GM18511 (cell line): ENCODE data around the gene DENND1C.
"Not testable (repeated sequence)": the region's sequence is repeated elsewhere in the genome, so short reads cannot be mapped to it uniquely, and the experiment has no call there.

Source experiments
- ATAC-seq: cut with Tn5 transposase; IDR thresholded peaks from one replicate; pipeline ENCODE4 v1.9.1; 2021; ENCODE audit warnings: mild to moderate bottlenecking, moderate library complexity; ENCODE audit not compliant: unreplicated experiment

The DENND1C gene

GRCh38 chr19:6457958-6458694 is 23.5 kb downstream of the DENND1C start:
- ATAC-seq: no peak

- no peak for ATAC-seq
These were observed 25.7 kb downstream of the DENND1C start for GRCh38 chr19:6455924-6456323.

- no peak for ATAC-seq
These were observed 27.5 kb downstream of the DENND1C start for GRCh38 chr19:6453951-6454565.

DNA sequence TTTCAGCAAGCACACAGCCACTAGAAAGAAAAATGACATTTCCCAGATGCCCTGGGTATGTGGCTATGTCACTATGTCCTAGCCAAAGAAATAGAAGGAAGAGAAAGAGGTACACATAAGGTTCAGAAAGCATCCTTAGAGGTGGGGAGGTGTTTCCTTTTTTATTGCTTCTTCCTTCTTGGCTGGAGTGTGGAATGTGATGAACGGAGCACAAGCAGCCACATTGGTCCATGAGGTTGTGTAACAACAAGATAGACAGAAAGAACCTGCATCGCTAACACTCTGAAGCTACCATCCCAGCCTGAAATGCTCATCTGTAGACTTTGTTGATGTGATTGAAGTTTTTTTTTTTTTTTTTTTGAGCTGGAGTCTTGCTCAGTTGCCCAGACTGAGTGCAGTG is 28.7 kb downstream of the DENND1C start:
- no peak for ATAC-seq

DNA sequence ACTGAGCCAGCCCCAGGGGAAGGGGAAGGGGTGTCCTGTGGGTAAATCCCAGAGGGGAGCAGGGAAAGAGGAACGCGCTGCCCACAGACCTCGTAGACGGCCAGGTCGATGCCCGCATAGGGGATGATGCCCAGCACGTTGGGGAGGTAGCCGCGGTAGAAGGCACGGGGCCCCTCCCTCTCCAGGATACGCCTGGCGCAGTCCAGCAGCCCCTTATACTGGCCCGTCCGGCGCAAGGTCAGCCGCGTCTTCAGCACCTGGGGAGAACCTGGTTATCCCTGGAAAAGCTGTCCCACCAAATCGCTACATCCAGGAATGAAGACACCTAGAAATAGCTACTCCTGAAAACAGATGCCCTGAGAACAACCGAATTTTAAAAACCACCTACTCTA is 29.4 kb downstream of the DENND1C start:
- no peak for ATAC-seq

GRCh38 chr19:6451583-6452222 is 29.9 kb downstream of the DENND1C start:
- ATAC-seq: no peak

GRCh38 chr19:6450166-6450565 is 31.4 kb downstream of the DENND1C start:
- ATAC-seq: no peak

DNA sequence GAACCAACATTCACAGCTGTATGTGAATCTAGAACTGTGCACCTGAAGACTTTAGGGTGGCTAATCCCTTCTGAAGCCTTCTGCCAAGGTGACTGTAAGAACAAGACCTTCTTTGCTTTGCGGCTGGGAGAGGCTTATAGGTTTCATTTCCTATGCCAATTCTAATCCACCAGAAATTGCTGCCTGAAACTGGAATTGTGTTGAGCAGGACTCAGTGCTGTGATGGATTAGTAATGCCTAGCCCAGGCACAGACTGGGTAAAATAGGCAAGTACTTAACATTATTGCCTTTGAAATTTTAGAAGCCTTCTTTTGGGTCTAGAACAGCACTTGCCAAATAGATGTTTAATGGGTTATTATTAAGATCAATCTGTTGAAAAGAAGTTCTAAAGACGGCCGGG is 33.5 kb downstream of the DENND1C start:
- no peak for ATAC-seq

DNA sequence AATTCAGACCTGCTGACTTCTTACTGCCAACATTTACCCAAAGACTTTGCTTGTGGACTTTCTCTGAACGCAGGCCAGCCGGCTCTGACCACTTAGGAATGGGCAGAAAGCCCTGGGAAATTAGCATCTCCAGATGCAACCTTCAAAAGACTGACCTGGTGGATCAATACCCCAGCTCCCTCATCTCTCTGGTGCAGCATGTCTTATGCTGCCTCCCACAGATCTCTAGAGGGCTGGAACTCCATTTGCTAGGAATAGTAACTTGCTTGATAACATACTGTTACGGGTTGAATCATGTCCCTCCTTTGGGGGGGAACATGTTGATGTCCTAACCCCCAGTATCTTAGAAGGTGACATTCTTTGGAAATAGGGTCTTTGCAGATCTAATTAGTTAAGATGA is 35.1 kb downstream of the DENND1C start:
- ATAC-seq: no peak

DNA sequence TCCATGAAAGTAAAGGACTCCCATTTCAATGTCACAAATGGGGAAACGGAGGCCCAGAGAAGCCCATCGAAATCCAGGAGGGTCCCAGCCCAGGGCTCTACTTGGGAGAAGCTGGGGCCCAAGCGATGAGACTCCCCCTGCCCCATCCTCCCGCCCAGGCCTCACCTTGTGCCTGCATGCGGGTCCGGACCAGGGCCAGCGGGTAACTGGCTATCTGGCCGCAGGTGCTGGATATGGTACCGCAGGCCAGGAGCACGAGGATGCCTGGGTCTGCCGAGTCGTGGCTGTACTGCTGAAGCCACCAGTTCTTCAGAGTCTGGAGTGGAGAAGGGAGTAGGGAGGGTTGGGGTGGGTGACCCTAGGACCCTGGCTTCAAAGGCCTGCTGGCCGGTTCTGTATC is 37.6 kb downstream of the DENND1C start:
- ATAC-seq: no peak

DNA sequence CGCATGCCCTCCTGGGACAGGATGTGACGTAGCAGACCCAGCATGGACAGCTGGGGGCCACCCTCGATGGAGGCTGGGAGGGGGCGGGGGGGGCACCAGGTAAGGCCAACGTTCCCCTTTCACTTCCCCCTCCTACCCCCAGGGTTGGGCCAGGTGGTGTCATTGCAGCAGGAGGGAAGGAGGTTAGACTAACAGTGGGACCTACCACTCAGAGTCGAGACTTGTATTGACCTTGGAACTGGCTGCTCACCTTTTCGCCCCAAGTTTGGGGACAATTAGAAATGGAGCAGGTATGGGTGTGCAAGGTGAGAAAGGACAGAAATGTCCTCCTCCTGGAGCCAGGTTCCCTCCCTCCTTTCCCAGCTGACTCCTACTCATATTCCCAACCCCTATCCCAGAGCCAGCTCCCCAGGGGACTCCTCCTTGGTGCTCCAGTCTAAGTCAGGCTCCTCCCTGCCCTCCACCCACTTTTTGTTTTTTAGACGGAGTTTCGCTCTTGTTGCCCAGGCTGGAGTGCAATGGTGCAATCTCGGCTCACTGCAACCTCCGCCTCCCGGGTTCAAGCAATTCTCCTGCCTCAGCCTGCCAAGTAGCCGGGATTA is 39.4 kb downstream of the DENND1C start:
- no peak for ATAC-seq

DNA sequence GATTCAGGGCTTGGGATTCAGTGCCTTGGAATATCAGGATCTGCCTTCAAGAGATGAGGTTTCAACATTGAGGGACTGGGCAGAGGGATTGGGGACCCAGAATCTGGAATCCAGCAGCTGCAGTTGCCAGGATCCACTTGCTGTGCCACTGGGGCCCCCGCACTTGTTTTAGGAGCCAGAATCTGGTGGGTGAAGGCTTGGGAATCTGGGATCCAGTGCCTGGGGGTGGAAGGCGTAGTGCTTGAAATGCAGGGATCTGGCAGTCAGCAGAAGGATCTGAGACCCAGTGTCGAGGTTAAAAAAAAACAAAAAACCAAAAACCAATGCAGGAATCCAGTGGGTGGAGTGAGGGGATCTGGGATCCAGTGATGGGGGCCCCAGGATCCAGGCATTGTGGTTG is 40.7 kb downstream of the DENND1C start:
- ATAC-seq: no peak

DNA sequence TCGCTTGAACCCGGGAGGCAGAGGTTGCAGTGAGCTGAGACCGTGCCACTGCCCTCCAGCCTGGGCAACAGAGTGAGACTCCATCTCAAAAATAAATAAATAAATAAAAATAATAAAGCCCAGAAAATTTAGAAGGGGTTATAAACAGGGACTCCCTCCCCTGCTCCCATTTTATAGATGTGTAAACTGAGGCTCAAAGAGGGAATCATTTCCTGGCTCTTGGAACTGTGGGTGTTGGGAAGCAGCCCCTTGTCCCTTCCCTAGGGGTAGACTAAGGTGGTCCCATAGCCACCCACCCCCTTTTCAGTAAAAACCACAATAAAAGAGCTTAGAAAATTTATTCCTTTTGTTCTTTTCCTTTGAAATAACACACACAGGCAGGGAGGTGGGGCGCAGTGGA is 41.8 kb downstream of the DENND1C start:
- ATAC-seq: no peak

- ATAC-seq: no peak
These were observed 47.9 kb downstream of the DENND1C start, which contains the start of gene SLC25A41 for GRCh38 chr19:6433663-6434062. TSS of gene SLC25A41 (minus strand) at chr19:6433763. CDS start at chr19:6433693, 70 bp downstream.

DNA sequence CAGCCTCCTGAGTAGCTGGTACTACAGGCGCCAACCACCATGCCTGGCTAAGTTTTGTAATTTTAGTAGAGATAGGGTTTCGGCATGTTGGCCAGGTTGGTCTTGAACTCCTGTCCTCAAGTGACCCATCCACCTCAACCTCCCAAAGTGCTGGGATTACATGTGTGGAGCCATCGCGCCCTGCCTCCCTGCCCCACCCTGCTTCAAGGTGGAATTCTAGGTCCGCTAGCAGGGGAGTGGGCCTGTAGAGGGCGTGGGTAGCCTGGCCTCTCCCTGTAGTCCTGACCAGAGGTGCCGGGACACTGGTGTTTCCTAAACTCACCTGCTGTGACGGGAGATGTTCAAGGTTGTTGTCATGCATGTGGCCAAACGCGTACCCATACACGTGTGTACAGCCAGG is 48.4 kb downstream of the DENND1C start:
- ATAC-seq: no peak

- ATAC-seq: no peak
These were observed 49.7 kb downstream of the DENND1C start for GRCh38 chr19:6431891-6432290.

GRCh38 chr19:6429419-6430221 is 52.0 kb downstream of the DENND1C start:
- no peak for ATAC-seq

DNA sequence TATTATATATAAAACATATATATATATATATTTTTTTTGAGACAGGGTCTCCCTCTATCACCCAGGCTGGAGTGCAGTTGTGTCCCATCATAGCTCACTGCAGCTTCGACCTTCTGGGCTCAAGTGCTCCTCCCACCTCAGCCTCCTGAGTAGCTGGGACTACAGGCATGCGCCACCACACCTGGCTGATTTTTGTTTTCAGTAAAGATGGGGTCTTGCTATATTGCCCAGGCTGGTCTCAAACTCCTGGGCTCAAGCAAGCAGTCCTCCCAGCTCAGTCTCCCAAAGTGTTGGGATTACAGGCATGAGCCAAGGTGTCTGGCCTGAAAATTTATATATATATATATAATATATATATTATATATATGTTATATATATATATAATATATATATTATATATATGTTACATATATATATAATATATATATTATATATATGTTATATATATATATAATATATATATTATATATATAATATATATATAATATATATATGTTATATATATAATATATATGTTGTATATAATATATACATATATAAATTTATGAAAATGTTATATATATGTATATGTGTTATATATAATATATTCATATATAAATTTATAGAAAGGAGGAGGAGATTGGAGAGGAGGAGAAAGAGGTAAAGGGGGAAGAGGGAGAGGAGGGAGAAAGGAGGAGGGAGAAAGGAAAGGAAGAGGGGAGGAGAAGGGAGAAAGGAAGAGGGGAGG is 52.7 kb downstream of the DENND1C start:
- ATAC-seq: not testable (repeated sequence)

DNA sequence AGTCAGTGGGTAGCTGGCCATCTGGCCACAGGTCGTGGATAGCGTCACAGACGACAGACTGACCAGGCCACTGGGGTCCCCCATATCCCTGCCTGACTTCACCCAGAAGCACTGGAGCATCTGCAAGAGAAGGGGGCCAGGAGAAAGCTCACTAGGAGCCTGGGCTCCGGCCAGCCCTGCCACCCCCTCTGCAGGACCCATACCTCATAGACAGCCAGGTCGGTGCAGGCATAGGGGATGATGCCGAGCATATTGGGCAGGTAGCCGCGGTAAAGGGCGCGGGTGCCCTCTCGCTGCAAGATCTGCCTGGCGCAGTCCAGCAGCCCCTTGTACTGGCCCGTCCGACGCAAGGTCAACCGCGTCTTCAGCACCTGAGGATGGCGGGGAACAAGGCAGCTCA is 54.5 kb downstream of the DENND1C start:
- ATAC-seq: no peak
